ENCODE data around the gene MSANTD7.

DNA sequence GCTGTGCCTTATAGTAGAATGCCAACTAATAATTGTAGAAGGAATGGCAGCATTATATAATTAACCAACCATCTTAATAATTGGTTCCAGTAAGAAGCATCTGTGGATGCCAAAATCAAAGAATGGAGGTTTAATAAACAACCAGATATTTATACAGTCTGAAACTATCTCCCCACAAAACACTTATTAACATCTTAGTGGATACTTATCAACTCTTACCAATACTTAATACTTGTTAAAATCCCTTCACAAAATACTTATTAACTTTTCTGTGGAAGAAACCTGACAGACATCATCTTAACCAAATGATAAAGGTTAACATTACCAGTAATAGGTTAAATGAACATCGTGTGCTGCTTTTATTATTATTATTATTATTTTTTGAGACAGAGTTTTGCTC, 34.3 kb upstream of the MSANTD7 start:
- TF ChIP-seq BHLHE40 (IDR thresholded peaks at IDR 0.05; ENCODE audit: borderline replicate concordance in 1 of 2, low read depth in 2 of 2, low read length in 1 of 2) = no peak
- no peak for TF ChIP-seq CEBPB (IDR thresholded peaks at IDR 0.05; ENCODE audit: borderline replicate concordance in 1 of 2, low read depth in 2 of 2, low read length in 2 of 2)
- no peak for TF ChIP-seq TBL1XR1 (IDR thresholded peaks at IDR 0.05; ENCODE audit: low read depth, low read length)
- TF ChIP-seq SMAD1 (IDR thresholded peaks at IDR 0.05; ENCODE audit: low read depth, partially characterized antibody) = no peak
- no peak for TF ChIP-seq EZH2 (IDR thresholded peaks at IDR 0.05; ENCODE audit: borderline replicate concordance, control insufficient read depth, low read depth, low read length)
- TF ChIP-seq, protein P1, sequence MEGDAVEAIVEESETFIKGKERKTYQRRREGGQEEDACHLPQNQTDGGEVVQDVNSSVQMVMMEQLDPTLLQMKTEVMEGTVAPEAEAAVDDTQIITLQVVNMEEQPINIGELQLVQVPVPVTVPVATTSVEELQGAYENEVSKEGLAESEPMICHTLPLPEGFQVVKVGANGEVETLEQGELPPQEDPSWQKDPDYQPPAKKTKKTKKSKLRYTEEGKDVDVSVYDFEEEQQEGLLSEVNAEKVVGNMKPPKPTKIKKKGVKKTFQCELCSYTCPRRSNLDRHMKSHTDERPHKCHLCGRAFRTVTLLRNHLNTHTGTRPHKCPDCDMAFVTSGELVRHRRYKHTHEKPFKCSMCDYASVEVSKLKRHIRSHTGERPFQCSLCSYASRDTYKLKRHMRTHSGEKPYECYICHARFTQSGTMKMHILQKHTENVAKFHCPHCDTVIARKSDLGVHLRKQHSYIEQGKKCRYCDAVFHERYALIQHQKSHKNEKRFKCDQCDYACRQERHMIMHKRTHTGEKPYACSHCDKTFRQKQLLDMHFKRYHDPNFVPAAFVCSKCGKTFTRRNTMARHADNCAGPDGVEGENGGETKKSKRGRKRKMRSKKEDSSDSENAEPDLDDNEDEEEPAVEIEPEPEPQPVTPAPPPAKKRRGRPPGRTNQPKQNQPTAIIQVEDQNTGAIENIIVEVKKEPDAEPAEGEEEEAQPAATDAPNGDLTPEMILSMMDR (IDR thresholded peaks at IDR 0.05 in 2 of 3, conservative IDR thresholded peaks at IDR 0.05 in 1 of 3; ENCODE audit: control insufficient read depth in 2 of 3, extremely low read depth in 1 of 3, insufficient read depth in 1 of 3, low read depth in 3 of 3, low read length in 3 of 3) = no peak
- TF ChIP-seq SUZ12 (IDR thresholded peaks at IDR 0.05; ENCODE audit: unreplicated experiment) = no peak

All from GM12878 (cell line).